Measurements from ENCODE around the gene IL37. TPM values are rescaled to one million over a fixed set of nuclear protein-coding genes. Genes with fewer than 3 reads are reported as not detected.

IL37 gene
- polyA plus RNA-seq, 1 donor from 2014 or later = not detected

GRCh38 chr2:112885506-112885902 is 25.5 kb upstream of the IL37 start:
- Histone ChIP-seq H3K27ac (ENCODE audit: low read length) (no peak overlapping the region), H3K4me3 (ENCODE audit: low read length) (no peak overlapping the region), H3K9ac (ENCODE audit: low read length) (no peak overlapping the region), H3F3A (ENCODE audit: insufficient read depth, low read length, poor library complexity, severe bottlenecking) (no peaks in the 10 kb centered on the region), H3K9me2 (ENCODE audit: insufficient read depth, low read length) (no peaks in the 10 kb centered on the region), H3K36me3 (ENCODE audit: insufficient read depth, low read length) (no peaks in the 10 kb centered on the region), H2AFZ (ENCODE audit: low read depth, low read length) (no peak overlapping the region), H3K27me3 (ENCODE audit: insufficient read depth, low read depth, low read length) (no peaks in the 10 kb centered on the region), H3K9me3 (ENCODE audit: low read length) (no peaks in the 10 kb centered on the region), H3K4me2 (ENCODE audit: low read length) (no peak overlapping the region), H4K20me1 (ENCODE audit: insufficient read depth) (no peaks in the 10 kb centered on the region), H3K79me2 (replicated peaks; ENCODE audit: insufficient read depth, low read length) (no peaks in the 10 kb centered on the region)
- no peak for TF ChIP-seq MXI1 (conservative IDR thresholded peaks at IDR 0.05; ENCODE audit: poor library complexity, severe bottlenecking)
- TF ChIP-seq SMC3 (conservative IDR thresholded peaks at IDR 0.05; ENCODE audit: poor library complexity) = no peak

- no peak overlapping the region for H3K4me3 ChIP-seq (ENCODE audit: low read length)
- H3K36me3 ChIP-seq (ENCODE audit: insufficient read depth, low read length) = no peaks in the 10 kb centered on the region
- H3K27ac ChIP-seq (ENCODE audit: low read length) = no peak overlapping the region
- no peaks in the 10 kb centered on the region for H3K9me3 ChIP-seq (ENCODE audit: low read length)
- H2AFZ ChIP-seq (ENCODE audit: low read depth, low read length) = no peak overlapping the region
- H3K9ac ChIP-seq (ENCODE audit: low read length) = no peak overlapping the region
- no peak for TF ChIP-seq RAD21 (conservative IDR thresholded peaks at IDR 0.05)
- TF ChIP-seq EP300 (conservative IDR thresholded peaks at IDR 0.05; ENCODE audit: poor library complexity, severe bottlenecking) = no peak
- TF ChIP-seq MXI1 (conservative IDR thresholded peaks at IDR 0.05; ENCODE audit: poor library complexity, severe bottlenecking) = no peak
- no peak for TF ChIP-seq POLR2AphosphoS5 (IDR thresholded peaks at IDR 0.05)
- no peak for TF ChIP-seq SMC3 (conservative IDR thresholded peaks at IDR 0.05; ENCODE audit: poor library complexity)
- TF ChIP-seq EZH2 (IDR thresholded peaks at IDR 0.05; ENCODE audit: borderline replicate concordance, insufficient read depth, low read length, poor library complexity, severe bottlenecking) = no peak
- TF ChIP-seq CTCF (IDR thresholded peaks at IDR 0.05; ENCODE audit: poor library complexity, severe bottlenecking) = no peak
- TF ChIP-seq TAF1 (IDR thresholded peaks at IDR 0.05; ENCODE audit: low read depth) = no peak
- no peak for TF ChIP-seq REST (IDR thresholded peaks at IDR 0.05; ENCODE audit: borderline replicate concordance)
- H4K20me1 ChIP-seq (ENCODE audit: insufficient read depth) = no peaks in the 10 kb centered on the region
- H3K27me3 ChIP-seq (ENCODE audit: insufficient read depth, low read depth, low read length) = no peaks in the 10 kb centered on the region
- no peaks in the 10 kb centered on the region for H3K79me2 ChIP-seq (replicated peaks; ENCODE audit: insufficient read depth, low read length)
- H3K9me2 ChIP-seq (ENCODE audit: insufficient read depth, low read length) = no peaks in the 10 kb centered on the region
- no peaks in the 10 kb centered on the region for H3F3A ChIP-seq (ENCODE audit: insufficient read depth, low read length, poor library complexity, severe bottlenecking)
- H3K4me2 ChIP-seq (ENCODE audit: low read length) = no peak overlapping the region
These were observed 24.7 kb upstream of the IL37 start for GRCh38 chr2:112886291-112886690.

Data from neural cell (in vitro differentiated cells).